GM12801 (cell line): Measurements from ENCODE around the gene MRPS11.

Source experiments
- TF ChIP-seq, protein P1 (sequence below): IDR thresholded peaks from one replicate; pipeline ENCODE4 v1.5.1; 2011; ENCODE audit warnings: control low read depth; ENCODE audit not compliant: insufficient read length; ENCODE audit errors: extremely low read depth

Gene MRPS11

DNA sequence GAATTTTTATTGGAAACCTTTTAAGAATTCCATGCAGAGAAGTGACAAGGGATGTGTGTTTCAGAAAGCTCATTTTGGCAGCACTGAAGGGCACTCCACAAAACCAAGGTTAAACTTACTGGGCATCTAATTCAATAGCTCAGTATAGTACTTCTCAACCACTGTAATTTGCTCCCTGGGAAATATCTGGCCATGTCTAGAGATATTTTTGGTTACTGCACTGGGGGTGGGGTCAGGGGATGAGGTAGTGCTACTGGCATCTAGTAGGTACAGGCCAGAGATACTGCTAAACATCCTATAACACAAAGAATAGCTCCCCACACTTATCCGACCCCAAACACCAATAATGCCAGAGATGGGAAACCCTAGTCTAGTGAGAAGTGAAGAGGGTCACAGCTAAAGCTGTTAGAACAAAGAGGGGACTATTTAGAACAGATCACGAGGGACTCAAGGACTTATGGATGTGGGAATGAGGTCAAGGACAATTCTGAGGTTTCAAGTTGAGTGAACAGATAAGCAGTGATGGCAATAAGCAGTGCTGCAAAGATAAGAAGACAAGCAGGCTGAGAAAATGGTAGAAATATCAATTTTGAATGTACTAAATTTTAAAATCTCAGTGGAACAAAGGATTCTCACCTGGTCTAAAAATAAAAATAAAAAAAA lies 3.5 kb upstream of the MRPS11 start:
- TF ChIP-seq, protein P1, sequence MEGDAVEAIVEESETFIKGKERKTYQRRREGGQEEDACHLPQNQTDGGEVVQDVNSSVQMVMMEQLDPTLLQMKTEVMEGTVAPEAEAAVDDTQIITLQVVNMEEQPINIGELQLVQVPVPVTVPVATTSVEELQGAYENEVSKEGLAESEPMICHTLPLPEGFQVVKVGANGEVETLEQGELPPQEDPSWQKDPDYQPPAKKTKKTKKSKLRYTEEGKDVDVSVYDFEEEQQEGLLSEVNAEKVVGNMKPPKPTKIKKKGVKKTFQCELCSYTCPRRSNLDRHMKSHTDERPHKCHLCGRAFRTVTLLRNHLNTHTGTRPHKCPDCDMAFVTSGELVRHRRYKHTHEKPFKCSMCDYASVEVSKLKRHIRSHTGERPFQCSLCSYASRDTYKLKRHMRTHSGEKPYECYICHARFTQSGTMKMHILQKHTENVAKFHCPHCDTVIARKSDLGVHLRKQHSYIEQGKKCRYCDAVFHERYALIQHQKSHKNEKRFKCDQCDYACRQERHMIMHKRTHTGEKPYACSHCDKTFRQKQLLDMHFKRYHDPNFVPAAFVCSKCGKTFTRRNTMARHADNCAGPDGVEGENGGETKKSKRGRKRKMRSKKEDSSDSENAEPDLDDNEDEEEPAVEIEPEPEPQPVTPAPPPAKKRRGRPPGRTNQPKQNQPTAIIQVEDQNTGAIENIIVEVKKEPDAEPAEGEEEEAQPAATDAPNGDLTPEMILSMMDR = no peak

DNA sequence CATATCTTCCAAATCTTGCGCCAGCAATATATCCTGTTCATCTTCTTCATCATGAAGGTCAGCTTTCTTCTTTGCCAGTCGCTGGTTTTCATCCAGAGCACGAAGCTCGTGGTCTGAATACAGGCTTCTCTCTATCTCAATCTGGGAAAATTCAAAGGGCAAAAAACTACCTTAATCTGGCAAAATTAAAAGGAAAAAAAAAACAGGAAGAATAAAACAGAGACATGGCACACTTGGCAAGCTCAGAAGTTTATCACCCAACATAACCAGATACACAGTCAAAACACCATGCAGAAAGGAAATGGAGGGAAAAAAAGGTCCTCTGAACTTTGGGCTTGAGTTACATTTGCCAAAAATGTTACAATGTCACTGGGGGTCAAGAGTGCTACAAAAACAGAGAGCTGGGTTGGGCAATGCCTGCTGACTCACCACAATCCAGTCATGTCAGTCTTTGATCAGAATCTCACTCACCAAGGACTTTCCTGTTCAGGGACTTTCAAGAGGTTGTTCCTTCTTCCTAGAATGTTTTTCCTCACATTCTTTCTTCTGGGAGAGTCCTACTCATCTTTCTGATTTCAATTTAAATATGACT lies 1.8 kb upstream of the MRPS11 start:
- TF ChIP-seq, protein P1 = no peak

DNA sequence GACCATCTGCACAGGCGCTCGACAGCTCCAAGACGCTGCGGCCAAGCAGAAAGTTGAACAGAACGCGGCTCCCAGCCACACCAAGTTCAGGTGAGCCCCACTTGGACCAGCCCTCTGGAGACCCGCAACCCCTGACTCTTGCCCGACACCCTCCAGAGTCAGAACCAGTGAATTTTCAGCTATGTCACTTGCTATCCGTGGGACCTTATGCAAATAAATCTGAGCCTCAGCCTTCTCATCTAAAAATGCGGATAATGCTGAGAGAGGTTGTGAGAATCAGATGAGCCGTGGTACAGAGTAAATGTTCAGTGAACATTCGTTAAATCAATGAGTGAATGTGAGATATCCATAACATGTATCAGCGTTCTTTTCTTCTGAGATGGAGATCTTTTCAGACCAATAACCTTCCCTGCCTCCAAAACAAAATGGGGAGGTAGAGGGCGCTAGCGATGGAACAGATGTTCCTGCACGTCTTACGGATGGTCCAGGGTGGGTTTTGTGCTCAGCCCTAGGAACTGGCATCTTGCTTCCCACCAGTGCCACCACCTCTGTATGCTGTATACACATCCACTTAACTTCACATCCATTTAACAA lies 524 bp downstream of the MRPS11 start:
- TF ChIP-seq, protein P1 = no peak

DNA sequence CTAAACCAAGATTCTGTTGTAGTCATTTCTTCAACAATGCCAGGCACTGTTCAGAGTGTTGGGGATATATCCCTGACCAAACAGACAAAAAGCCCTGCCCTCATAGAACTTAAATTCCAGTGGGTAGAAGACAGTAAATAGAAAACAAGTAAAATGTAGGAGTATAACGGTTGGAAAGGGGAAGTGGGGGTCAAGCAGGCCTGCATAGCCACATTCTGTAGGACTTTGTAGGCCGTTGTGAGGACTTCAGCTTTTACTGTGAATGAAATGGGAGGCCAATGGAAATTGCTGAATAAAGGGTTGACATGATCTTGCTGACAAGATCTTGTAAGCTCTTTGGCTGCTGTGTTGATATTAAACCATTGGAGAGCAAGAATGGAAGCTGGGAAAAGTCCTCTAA lies 1.8 kb downstream of the MRPS11 start:
- TF ChIP-seq, protein P1 = no peak

DNA sequence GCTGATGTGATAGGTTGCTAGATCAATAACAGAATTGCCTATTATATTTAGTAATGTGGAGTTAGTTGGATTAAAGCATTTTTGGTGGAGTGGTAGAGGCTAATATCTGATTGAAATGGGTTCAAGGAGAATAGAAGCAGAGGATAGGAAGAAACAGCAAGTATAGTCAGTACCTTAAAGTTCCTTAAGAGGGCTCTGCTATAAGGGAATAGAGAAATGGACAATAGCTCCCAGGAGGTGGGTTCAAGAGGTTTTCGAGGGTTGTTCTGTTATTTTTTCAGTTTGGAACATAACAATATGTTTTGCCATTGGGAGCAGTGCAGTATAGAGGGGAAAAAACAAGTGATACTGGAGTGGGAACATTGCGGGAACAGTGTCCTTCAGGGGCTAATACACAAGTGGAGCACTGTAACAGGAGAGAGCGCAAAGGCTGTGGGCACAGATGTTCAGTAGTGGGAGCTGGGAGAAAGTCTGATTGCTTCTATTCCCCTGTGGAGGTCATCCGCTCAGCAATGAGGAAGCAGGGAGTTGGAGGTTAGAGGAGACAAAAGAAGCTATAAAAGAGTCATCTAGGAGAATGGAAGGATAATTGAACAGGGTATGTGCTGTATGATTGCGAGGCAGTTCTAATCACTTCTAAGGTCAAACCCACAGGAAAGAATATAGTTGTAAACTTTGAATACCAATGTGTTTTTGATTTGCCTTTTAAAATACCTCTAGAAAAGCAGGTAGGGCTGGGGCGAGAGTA lies 3.3 kb downstream of the MRPS11 start:
- TF ChIP-seq, protein P1 = no peak

DNA sequence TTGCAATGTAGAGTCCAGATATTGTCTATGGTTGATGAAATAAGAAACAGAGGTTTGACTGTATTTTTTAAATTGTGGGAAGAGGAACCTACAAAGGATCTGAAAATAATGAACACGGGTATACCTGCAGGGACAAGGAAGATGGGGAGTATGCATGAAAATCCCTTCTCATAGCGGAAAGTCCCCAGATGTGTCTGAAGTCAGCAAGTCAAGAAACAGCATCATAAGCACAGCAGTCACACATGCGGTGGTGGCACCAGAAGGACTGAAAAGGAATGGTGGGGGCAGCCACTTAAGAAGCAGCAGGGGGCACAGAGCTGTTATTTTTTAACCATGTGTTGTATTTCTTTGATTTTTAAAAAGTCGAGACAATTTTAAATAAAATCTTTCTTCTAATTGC lies 4.7 kb downstream of the MRPS11 start:
- TF ChIP-seq, protein P1 = no peak

DNA sequence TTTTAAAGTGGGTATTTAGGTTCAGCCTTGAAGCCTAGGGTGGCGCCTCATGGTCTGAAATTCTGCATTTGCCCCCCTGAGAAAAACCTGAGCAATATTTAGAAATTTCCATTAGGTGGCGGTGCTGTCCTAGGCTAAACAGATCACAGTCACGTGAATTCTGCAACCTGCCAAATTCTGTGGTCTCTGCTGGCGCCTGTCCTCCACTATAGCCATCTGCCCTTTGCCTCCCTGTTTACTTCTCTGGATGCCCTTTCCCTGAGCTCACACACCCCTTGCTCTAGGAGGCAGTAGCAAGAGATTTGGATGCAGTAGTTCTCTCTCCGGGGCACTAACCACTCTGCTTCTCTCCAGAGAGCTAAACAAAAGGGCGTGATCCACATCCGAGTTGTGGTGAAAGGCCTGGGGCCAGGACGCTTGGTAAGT lies 9.1 kb downstream of the MRPS11 start:
- TF ChIP-seq, protein P1 = no peak
